ENCODE measurements around the gene CR1L. TPM values are rescaled to one million over a fixed set of nuclear protein-coding genes. Genes with fewer than 3 reads are reported as not detected.

CR1L gene
- total and polyA plus RNA-seq, 2 donors (not counting 3 experiments of a cell fraction or from before 2014, with no cell fraction given) = not detected

- Histone ChIP-seq H3K4me3 (replicated peaks in 1 of 3; ENCODE audit: insufficient read depth in 1 of 3, low read depth in 1 of 3, low read length in 3 of 3) (no peak overlapping the region), H3K36me3 (ENCODE audit: control insufficient read depth in 2 of 2, extremely low read depth in 1 of 2, insufficient read depth in 2 of 2, low read length in 2 of 2) (no peaks in the 10 kb centered on the region), H2AFZ (ENCODE audit: low read depth, low read length) (no peak overlapping the region), H3K4me2 (ENCODE audit: insufficient read depth, low read length) (no peak overlapping the region), H3K9ac (replicated peaks; ENCODE audit: extremely low read depth, insufficient read depth, low read length) (no peak overlapping the region), H3K9me3 (replicated peaks; ENCODE audit: control insufficient read depth, insufficient read depth, low read length) (no peaks in the 10 kb centered on the region), H3K27me3 (ENCODE audit: control insufficient read depth in 2 of 2, insufficient read depth in 2 of 2, low read length in 2 of 2) (peaks cover 33 to 43% of the 10 kb centered on the region in 2 experiments), H4K20me1 (replicated peaks; ENCODE audit: control insufficient read depth, extremely low read depth, insufficient read depth, low read length) (no peaks in the 10 kb centered on the region), H3K27ac (ENCODE audit: insufficient read depth, low read depth, low read length) (no peak overlapping the region), H3K79me2 (ENCODE audit: control insufficient read depth, insufficient read depth, low read length) (no peaks in the 10 kb centered on the region), H3K4me1 (ENCODE audit: control insufficient read depth, extremely low read depth, insufficient read depth, low read length) (no peaks in the 10 kb centered on the region), H3K9me1 (replicated peaks; ENCODE audit: control insufficient read depth, extremely low read depth, insufficient read depth, low read length) (no peaks in the 10 kb centered on the region)
- dilution Hi-C loops (cut with MboI; ENCODE audit: extremely low pct_ligation_motif_present, low sequenced_read_pairs) (no loop called here), intact Hi-C loops (cut with micrococcal nuclease) (no loop called here)
- no TSS peak for BruUV-seq (replicated peaks)
- POLR2A ChIA-PET = no interaction called here
- DNase-seq (ENCODE audit: low read depth, low spot score) (no peak), FAIRE-seq (no peak)
- TF ChIP-seq POLR2AphosphoS5 (IDR thresholded peaks at IDR 0.05; ENCODE audit: insufficient read depth, low read depth, low read length) = no peak
- TF ChIP-seq FOS (IDR thresholded peaks at IDR 0.05; ENCODE audit: borderline replicate concordance, insufficient read depth, low read length) = no peak
- CTCF ChIA-PET = no interaction called here
Measured at GRCh38 chr1:207670192-207670591, 25.3 kb downstream of the CR1L start.

GRCh38 chr1:207670997-207671396 is 26.1 kb downstream of the CR1L start:
- BruUV-seq (replicated peaks) = no TSS peak

More at GRCh38 chr1:207670997-207671396, 26.1 kb downstream of the CR1L start:
- H3K4me2 ChIP-seq (ENCODE audit: insufficient read depth, low read length) = no peak overlapping the region
- no peaks in the 10 kb centered on the region for H3K9me3 ChIP-seq (replicated peaks; ENCODE audit: control insufficient read depth, insufficient read depth, low read length)
- H3K4me1 ChIP-seq (ENCODE audit: control insufficient read depth, extremely low read depth, insufficient read depth, low read length) = no peaks in the 10 kb centered on the region
- no peak overlapping the region for H2AFZ ChIP-seq (ENCODE audit: low read depth, low read length)
- FAIRE-seq = no peak
- no peak overlapping the region for H3K9ac ChIP-seq (replicated peaks; ENCODE audit: extremely low read depth, insufficient read depth, low read length)
- no peak overlapping the region for H3K27ac ChIP-seq (ENCODE audit: insufficient read depth, low read depth, low read length)
- ChIA-PET CTCF (no interaction called here), POLR2A (no interaction called here)
- dilution Hi-C loops (cut with MboI; ENCODE audit: extremely low pct_ligation_motif_present, low sequenced_read_pairs) = no loop called here
- TF ChIP-seq MYC (IDR thresholded peaks at IDR 0.05; ENCODE audit: low read depth, low read length) (no peak), GATA2 (IDR thresholded peaks at IDR 0.05; ENCODE audit: insufficient read depth, insufficient read length, low read depth, low read length) (no peak), FOS (IDR thresholded peaks at IDR 0.05; ENCODE audit: borderline replicate concordance, insufficient read depth, low read length) (no peak), POLR2A (IDR thresholded peaks at IDR 0.05; ENCODE audit: low read depth, low read length) (no peak), MAX (IDR thresholded peaks at IDR 0.05; ENCODE audit: insufficient read depth, insufficient read length) (no peak), CTCF (IDR thresholded peaks at IDR 0.05; ENCODE audit: extremely low read depth in 1 of 2, insufficient read depth in 1 of 2, low read depth in 1 of 2, low read length in 2 of 2) (no peak), JUN (IDR thresholded peaks at IDR 0.05; ENCODE audit: borderline replicate concordance, insufficient read depth, insufficient read length, low read depth) (no peak), POLR2AphosphoS5 (IDR thresholded peaks at IDR 0.05; ENCODE audit: insufficient read depth, low read depth, low read length) (no peak), EZH2 (IDR thresholded peaks at IDR 0.05; ENCODE audit: borderline replicate concordance, low read depth, low read length, severe bottlenecking) (no peak)
- intact Hi-C loops (cut with micrococcal nuclease) = no loop called here
- H3K36me3 ChIP-seq (ENCODE audit: control insufficient read depth in 2 of 2, extremely low read depth in 1 of 2, insufficient read depth in 2 of 2, low read length in 2 of 2) = no peaks in the 10 kb centered on the region
- DNase-seq (ENCODE audit: low read depth, low spot score) = no peak
- H4K20me1 ChIP-seq (replicated peaks; ENCODE audit: control insufficient read depth, extremely low read depth, insufficient read depth, low read length) = no peaks in the 10 kb centered on the region
- no peaks in the 10 kb centered on the region for H3K9me1 ChIP-seq (replicated peaks; ENCODE audit: control insufficient read depth, extremely low read depth, insufficient read depth, low read length)
- H3K4me3 ChIP-seq (replicated peaks in 1 of 3; ENCODE audit: insufficient read depth in 1 of 3, low read depth in 1 of 3, low read length in 3 of 3) = no peak overlapping the region
- no peaks in the 10 kb centered on the region for H3K79me2 ChIP-seq (ENCODE audit: control insufficient read depth, insufficient read depth, low read length)
- peaks cover 33 to 45% of the 10 kb centered on the region in 2 experiments for H3K27me3 ChIP-seq (ENCODE audit: control insufficient read depth in 2 of 2, insufficient read depth in 2 of 2, low read length in 2 of 2)

Measured in endothelial cell of umbilical vein (primary cell).